RPMI8226 (cell line): ENCODE measurements around the gene JKAMP.
A peak's percentile ranks its signal among the peaks of the same experiment; 100 is the strongest.
"Not testable (repeated sequence)": the region's sequence is repeated elsewhere in the genome, so short reads cannot be mapped to it uniquely, and the experiment has no call there.

Experiments used
- DNase-seq: peaks from one replicate; pipeline ENCODE4 v3.0.0-alpha.2; 2015

Gene JKAMP, protein sequence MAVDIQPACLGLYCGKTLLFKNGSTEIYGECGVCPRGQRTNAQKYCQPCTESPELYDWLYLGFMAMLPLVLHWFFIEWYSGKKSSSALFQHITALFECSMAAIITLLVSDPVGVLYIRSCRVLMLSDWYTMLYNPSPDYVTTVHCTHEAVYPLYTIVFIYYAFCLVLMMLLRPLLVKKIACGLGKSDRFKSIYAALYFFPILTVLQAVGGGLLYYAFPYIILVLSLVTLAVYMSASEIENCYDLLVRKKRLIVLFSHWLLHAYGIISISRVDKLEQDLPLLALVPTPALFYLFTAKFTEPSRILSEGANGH

GRCh38 chr14:59483819-59484638, at the start of gene JKAMP, which contains the start of gene L3HYPDH:
TSS of gene JKAMP (plus strand) at chr14:59484517. CDS start at chr14:59484590, 73 bp downstream.
TSS of gene L3HYPDH (minus strand) at chr14:59484408. CDS start at chr14:59484316, 92 bp downstream.
- peak; percentile 96 for DNase-seq

DNA sequence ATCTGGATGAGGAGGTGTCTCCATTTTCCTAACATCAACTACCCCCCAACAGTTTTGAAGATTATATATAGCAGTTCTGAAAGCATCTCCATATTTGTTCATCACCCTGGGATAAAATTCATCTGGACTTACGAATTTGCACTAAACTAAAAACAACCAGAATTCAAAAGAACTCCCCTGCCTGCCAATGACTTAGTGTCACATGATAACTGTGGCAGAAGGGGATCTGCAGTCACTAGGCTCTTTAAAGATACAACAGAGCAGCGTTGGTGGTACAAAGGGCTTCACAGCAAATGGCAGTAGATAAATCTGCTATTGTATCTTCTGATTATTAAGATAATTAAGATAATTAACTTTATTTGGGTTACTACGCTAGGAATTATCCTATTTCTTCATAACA, 49.2 kb upstream of the JKAMP start:
- no peak for DNase-seq

DNA sequence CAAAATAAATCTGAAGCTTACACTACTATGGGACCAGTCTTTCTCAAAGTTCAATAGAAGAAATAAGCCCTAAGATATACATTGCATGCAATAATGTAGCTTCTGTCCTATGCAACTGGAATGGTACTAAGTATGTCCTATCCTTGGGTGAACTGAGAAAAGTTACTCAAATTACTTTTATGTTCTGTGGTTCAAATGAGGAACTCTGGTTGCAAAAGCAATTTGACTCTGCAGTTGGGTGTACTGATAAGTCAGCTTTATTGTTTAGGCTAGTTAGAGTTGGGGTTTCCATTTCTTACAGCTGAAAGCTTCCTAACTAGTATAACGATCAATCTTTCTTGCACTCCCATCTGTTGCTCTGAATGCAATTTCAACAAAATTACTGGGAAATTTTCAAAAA, 48.3 kb upstream of the JKAMP start:
- DNase-seq: no peak

GRCh38 chr14:59438195-59438647, 46.1 kb upstream of the JKAMP start:
- no peak for DNase-seq

DNA sequence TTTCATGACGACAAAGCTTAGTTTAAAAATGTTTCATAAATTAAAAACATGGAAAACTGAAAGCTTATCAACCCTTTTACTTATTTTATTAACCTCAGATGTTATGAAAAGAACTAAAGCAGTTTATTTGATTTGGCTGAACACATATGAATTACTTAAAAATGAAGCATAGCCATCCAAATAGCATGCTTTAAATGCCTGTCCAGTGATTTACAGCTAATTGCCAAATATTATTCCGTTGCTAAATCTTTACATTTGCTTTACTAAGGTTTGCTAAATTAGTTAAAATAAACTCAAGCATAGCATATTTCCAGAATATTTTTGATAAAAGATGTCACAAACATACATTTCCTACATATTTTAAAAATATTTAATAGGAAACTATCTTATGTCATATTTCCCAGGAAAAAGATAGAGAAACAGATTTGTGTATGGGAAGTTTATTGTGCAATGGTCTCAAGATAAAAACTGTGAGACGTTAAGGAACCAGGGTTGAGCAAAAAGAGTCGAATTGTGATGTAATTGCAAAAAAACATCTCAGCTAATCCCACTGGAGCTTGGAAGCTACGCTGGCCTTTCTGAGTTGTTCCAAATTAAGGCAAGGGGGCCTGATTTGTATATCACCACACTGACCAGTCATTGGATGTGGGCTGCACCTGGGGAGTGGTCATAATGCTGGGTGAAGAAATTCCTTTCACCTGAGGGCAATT, 44.9 kb upstream of the JKAMP start:
- DNase-seq: no peak

- DNase-seq: not testable (repeated sequence)
Observed at GRCh38 chr14:59448673-59449072, 35.6 kb upstream of the JKAMP start.

GRCh38 chr14:59450716-59451115, 33.6 kb upstream of the JKAMP start:
- no peak for DNase-seq

GRCh38 chr14:59451849-59452248, 32.5 kb upstream of the JKAMP start:
- no peak for DNase-seq

GRCh38 chr14:59454139-59454538, 30.2 kb upstream of the JKAMP start:
- no peak for DNase-seq

GRCh38 chr14:59455411-59455810, 28.9 kb upstream of the JKAMP start:
- no peak for DNase-seq

DNA sequence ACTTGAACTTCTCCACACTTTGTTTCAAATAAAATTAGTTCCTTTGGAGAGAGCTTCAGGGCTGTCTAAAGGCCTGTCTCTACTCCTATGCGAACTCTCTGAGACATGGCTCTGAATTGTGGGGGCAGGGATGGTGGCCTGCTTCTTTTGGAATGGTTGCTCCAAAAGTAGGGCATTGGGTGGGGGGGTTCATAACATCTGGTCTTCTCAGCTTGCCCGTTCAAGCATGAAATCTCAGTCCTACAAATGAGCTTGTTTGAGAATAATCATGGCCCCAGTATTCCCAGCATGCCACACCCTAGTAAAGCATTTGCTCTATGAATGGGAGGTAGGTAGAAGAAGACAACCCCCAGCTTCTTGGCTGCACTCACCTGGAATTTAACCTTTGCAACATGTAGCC, 25.8 kb upstream of the JKAMP start:
- no peak for DNase-seq

GRCh38 chr14:59460378-59460777, 23.9 kb upstream of the JKAMP start:
- no peak for DNase-seq

DNA sequence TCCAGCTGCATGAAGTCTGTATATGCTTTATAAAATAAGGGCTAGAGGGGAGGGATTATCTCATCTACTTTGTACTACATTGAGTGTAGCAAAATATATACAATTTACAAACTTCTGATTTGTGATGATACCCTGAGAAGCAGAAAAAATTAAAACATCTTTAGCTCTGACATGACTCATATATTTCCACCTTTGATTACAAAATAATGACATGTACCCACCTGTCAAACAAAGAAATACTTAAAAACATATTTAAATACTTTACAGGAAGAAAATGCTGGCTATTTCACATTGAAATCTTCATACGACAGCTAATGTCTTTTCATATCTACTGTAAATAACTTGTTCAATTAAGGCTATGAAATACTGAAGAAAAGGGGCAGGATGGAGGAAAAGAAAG, 22.4 kb upstream of the JKAMP start:
- no peak for DNase-seq

- no peak for DNase-seq
Observed at GRCh38 chr14:59463787-59464485, 20.4 kb upstream of the JKAMP start.

- no peak for DNase-seq
Observed at GRCh38 chr14:59464486-59465315, 19.6 kb upstream of the JKAMP start.

DNA sequence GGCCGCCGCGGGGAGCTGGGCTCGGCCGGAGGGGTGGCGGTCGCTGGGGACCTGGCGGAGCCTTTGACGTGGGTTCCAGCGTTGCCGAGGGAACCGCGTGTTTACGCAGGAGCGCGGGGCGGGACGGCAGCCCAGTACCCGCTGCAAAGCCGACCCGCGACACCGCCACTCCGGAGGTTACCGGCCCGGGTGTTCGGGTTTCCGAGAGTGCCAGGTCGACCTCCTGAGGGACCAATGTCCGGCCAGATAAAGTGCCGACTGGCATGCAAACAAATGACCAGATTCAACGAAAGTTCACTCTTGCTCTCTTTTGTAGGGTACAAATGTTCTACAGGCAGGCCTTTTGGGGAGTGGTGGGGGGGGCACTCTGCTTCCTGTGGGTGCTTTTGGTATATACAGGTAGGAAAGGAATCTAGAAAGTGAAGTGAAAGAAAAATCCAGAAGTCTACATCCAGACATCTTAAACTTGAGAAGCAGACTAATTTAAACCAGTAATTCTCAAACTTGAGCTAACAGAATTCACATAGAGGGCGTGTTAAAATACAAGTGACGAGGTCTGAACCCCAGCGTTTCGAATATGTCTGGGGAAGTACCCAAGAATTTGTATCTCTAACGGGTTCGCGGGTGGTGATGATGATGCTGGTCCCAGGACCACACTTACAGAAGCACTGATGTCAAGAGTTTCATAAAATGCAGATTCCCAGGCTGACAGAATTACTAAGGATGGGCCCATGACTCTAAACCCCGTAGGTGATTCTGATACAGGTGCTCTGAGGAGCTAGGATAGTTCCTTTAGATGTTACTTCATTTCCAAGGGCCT, 18.8 kb upstream of the JKAMP start, which contains the start of gene GPR135:
Gene GPR135, minus strand, starts transcription at position 65 of the 820 bp plus-strand sequence. CDS start 154 bp downstream, outside the sequence.
- DNase-seq: no peak

DNA sequence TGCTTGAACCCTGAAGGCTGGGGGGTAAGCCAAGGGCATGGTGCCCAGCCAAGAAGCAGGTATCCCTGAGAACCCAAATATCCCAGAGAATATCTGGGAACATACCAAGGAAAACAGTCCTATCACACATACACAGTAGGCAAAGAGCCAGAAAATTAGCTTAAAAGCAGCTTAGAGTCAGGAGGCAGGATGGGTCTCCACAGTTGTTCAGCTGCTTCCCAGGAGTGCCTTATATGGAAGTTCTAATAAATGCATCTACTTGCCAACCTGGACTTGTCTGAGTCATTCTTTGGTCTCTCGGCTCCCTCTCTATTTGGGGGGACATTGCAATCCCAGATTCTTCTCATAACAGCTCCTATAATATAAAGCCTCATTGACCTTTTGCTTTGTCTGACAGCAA, 10.1 kb upstream of the JKAMP start:
- no peak for DNase-seq

DNA sequence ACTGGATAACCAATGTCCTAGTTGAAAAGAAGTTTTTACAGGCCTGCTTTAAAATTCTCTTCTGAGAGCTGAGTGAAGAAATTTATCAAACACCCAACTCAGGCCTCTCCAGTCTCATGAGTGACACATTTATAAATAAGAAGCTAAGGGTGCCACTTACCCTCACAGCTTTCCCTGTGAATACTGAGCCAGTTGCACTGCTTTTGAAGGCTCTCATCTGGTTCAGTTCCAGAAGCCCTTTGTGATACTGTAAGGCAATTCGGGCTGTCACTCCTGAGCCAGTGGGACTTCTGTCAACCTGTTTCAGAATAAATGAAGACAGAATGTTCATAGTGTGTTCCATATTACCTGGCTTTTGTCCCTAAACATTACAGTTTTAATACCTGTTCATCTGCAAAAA, 8.6 kb upstream of the JKAMP start:
- no peak for DNase-seq

- DNase-seq: no peak
Observed at GRCh38 chr14:59478540-59478939, 5.8 kb upstream of the JKAMP start.

DNA sequence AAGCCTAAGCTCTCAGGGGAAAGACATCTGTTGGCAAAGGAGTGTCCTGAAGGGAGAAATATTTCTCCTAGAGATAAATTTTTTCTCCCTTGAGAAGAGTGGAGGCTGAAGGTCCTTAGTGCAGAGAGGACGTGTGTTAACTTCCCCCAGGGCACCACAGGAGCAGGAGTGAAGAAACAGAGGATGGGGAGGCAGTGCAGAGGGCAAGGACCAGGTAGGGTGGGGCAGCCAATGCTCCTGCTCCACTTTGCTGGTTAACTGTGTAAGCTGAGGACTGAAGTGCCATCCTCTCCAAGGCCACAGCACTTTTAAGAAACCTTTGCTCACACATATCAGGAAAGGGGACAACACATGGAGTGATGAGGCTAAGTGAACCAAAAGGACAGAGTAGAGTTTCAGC, 4.2 kb upstream of the JKAMP start:
- no peak for DNase-seq

DNA sequence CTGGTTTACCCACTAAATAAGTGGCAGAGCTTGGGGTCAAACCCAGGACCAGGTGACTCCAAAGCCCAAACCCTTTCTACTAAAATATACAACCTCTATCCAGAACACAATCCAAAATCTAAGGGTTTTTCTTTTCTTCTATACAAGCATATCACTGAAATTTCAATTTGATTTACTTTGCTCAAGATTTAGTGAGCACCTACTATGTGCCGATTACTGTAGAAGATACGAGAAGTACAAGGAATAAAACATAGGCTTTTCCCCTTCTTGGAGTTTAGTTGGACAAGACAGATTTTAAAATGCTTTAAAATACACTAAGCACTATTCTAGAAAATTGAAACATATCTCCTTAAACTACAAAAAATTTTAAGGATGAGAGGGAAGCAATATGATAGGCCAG, 2.9 kb upstream of the JKAMP start:
- no peak for DNase-seq
